ENCODE measurements around the gene REV3L.

The REV3L gene

GRCh38 chr6:111439171-111439570, 43.8 kb downstream of the REV3L start:
- DNase-seq (ENCODE audit: extremely low spot score): no peak
- no peak for TF ChIP-seq CTCF (IDR thresholded peaks at IDR 0.05; ENCODE audit: control extremely low read depth, extremely low read depth, low read depth, missing control alignments)
- POLR2A ChIA-PET: no interaction called here
- CTCF ChIA-PET: no interaction called here

GRCh38 chr6:111437573-111437972, 45.4 kb downstream of the REV3L start:
- DNase-seq (ENCODE audit: extremely low spot score): no peak
- ChIA-PET CTCF (no interaction called here), POLR2A (no interaction called here)
- no peak for TF ChIP-seq CTCF (IDR thresholded peaks at IDR 0.05; ENCODE audit: control extremely low read depth, extremely low read depth, low read depth, missing control alignments)

DNA sequence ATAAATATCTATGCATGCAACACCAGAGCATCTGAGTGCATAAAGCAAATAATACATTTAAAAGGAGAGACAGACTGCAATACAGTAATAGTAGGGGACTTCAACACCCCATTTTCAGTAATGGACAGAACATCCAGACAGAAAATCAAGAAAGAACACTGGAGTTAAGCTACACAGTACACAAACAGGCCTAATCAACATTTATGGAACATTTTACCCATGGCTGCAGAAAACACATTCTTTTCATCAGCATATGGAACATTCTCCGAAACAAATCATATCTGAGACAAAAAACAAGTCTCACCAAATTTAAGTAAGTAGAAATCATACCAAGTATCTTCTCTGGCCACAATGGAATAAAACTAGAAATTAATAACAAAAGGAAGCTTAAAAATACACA, 50.5 kb downstream of the REV3L start:
- no peak for TF ChIP-seq CTCF (IDR thresholded peaks at IDR 0.05; ENCODE audit: control extremely low read depth, extremely low read depth, low read depth, missing control alignments)
- ChIA-PET POLR2A (no interaction called here), CTCF (interaction anchor here (1.1 to 1.2 kb wide), 2 partner anchors 8 to 16 kb away, joined by 3 to 4 read pairs; no protein-coding TSS in a partner anchor)
- no peak for DNase-seq (ENCODE audit: extremely low spot score)

DNA sequence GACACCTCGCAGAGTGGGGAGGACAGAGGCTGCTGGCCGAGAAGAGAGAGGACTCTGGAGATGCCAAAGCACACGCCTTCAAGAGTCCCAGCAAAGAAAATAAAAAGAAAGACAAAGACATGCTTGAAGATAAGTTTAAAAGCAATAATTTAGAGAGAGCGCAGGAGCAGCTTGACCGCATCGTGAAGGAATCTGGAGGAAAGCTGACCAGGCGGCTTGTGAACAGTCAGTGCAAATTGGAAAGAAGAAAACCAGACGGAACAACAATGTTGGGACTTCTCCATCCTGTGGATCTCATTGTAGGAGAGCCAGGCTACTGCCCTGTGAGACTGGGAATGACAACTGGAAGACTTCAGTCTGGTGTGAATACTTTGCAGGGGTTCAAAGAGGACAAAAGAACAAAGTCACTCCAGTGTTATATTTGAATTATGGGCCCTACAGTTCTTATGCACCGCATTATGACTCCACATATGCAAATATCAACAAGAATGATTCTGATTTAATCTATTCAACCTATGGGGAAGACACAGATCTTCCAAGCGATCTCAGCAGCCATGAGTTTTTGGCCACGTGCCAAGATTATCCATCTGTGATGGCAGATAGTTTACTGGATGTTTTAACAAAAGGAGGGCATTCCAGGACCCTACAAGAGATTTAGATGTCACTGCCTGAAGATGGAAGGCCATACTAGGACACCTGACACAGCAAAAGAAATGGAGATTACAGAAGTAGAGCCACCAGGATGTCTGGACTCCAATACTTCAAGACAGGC, 52.2 kb downstream of the REV3L start:
- no peak for TF ChIP-seq CTCF (IDR thresholded peaks at IDR 0.05; ENCODE audit: control extremely low read depth, extremely low read depth, low read depth, missing control alignments)
- CTCF ChIA-PET: interaction anchor here (1.7 kb wide), 1 partner anchor 31 kb away, joined by 4 read pairs; no protein-coding TSS in a partner anchor
- DNase-seq (ENCODE audit: extremely low spot score): no peak
- POLR2A ChIA-PET: no interaction called here

- CTCF ChIA-PET: interaction anchor here (1.7 kb wide), 1 partner anchor 32 kb away, joined by 4 read pairs; no protein-coding TSS in a partner anchor
- POLR2A ChIA-PET: no interaction called here
- DNase-seq (ENCODE audit: extremely low spot score): no peak
- no peak for TF ChIP-seq CTCF (IDR thresholded peaks at IDR 0.05; ENCODE audit: control extremely low read depth, extremely low read depth, low read depth, missing control alignments)
Measured at GRCh38 chr6:111429571-111429970, 53.4 kb downstream of the REV3L start.

DNA sequence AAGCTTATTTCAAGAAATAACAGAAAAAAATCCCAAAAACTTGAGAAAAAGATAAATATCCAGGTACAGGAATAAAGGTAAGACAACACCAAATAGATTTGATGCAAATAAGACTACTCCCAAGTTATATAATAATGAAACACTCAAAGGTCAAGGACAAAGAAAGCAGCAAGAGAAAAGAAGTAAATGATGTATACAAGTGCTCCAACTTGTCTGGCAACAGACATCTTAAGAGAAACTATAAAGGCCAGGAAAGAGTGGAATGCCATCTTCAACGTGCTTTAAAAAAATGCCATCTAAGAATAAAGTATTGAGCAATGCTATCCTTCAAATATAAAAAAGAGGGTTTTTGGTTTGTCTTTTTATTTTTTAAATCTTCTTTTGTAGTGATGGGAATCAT, 54.2 kb downstream of the REV3L start:
- ChIA-PET POLR2A (no interaction called here), CTCF (no interaction called here)
- TF ChIP-seq CTCF (IDR thresholded peaks at IDR 0.05; ENCODE audit: control extremely low read depth, extremely low read depth, low read depth, missing control alignments): no peak
- no peak for DNase-seq (ENCODE audit: extremely low spot score)
